Daoy (cell line): ENCODE measurements around the gene MYO3B. TPM values are rescaled to one million over a fixed set of nuclear protein-coding genes. Genes with fewer than 3 reads are reported as not detected.

ENCODE experiments used
- DNase-seq: peaks from one replicate; pipeline ENCODE4 v3.0.0-alpha.2; 2015; ENCODE audit warnings: low read depth
- total RNA-seq: library from RNA; depleted of rRNA; stranded (reverse); fragments of >200 nt; shearing (Covaris generic); gene quantifications from 2 replicates; pipeline ENCODE4 v1.2.3, GENCODE V29; 2014

MYO3B gene
- total RNA-seq, 1 experiment from 2014 or later = not detected

DNA sequence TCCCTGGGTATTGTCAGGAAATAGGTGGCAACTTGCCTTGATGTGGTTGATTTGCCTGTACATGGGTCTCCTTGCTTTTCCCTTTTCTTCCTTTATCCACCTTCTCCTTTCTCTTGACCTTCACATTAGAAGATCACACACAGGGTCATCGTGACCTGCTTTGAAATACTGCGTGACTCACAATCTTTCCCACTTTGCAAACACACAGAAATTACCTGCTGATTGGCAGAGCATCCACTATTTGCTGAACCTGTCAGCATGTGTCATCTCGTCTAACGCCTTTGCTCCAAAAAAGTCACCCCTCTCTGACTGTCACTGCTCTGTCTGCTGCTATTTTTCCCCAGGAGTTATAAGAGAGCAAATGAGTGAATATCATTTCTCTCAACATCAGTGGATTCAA is 60.8 kb downstream of the MYO3B start:
- no peak for DNase-seq

DNA sequence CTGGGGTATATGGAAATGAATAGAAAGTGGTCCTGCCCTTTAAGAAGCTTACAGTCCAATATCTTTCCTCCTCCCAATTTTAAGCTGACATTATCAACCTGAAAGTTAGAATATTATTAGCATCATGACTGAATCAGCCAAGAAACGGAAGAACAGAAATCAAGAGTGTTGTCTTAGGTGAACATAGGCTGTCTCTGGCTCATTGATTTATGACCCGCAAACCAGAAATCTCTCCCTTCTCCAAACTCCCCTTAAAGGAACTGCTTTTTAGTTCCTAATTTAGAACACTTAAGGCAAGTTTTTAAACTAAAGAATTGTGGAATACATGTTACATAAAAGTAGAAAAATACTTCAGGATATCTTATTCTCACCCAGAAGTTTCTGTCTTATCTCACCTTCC is 62.7 kb downstream of the MYO3B start:
- no peak for DNase-seq

DNA sequence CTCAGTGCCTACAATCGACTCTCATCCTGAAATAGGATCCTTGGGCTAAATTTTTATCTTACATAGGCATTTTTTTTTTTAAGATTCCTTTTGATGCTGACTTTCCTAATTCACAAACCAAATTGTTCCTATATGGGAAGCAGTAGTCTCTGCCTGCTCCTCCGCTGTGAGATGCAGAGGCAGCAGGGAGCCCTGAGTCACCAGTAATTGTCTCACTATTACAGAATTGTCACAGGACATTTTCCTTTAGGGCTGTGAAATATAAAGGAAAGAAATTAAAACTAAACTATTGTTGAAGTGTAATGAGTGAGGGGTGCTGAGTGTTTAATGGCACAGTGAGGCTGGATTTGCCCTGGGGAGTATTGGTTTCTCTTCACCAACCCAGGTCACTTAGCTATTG is 63.8 kb downstream of the MYO3B start:
- DNase-seq = no peak

DNA sequence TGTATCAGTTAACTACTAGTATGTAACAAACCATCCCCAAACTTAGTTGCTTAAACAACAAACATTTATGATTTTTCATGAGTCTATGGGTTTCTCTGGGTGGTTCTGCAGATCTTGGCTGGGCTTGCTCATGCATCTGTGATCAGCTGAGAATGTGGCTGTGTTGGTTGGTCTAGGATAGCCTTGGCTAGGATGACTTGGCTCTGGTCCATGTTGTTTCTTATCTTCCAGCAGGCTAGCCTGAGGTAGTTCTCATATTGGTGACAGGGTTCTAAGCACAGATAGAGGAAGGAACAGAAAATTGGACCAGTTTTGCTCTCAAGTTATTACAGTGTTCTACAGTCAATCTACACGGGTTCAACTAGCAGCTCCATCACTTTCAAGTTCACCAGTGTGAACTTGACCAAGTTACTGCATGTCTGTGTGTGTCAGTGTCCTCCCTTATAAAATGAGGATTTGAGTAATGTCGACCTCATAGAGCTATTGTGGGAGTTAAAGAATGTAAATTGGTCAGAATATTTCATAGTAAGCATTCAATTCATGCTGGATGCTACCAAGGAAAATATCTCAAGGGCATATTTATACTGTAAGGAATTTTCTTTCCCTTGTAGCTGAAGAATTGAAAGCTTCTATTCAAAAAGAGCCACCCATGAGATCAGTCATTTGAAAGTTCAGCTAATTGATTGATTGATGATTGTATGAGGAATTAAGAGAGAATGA is 65.3 kb downstream of the MYO3B start:
- no peak for DNase-seq

DNA sequence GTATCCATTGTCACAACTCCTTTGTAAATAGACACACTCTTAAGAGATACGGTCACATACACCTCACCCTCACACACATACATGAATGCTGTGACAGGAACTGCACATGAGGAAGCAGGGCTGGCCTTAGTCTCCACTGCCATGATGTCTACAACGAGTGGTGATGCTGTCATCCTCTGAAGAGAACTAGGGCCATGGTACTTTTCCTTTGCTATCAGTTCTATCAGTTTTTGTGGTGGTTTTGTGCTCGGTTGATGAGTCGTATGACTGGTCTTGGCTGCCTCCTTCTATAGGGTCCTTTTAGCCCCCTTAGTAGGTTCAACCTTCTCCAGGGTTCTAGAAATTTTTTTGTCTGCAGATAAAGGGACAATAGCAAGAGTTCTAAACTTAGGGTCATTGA is 66.0 kb downstream of the MYO3B start:
- DNase-seq = no peak

DNA sequence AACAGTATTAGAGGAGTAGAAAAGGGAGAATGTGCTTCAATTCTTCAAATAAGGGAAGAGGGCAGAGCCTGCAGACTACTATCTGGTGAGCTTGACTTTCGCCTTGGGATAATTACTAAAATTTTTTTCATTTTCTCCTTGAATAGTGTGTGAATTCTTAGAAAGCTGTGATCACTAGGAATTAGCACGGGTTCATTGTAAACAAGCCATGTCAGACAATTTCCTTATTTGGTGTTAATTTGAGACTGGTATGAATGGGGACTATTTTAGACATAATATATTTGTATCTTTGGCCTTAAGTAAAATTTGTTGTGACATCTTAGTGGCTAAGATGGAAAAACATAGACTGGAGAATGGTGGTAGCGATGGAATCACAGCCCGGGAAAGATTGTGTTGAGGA is 66.6 kb downstream of the MYO3B start:
- no peak for DNase-seq

DNA sequence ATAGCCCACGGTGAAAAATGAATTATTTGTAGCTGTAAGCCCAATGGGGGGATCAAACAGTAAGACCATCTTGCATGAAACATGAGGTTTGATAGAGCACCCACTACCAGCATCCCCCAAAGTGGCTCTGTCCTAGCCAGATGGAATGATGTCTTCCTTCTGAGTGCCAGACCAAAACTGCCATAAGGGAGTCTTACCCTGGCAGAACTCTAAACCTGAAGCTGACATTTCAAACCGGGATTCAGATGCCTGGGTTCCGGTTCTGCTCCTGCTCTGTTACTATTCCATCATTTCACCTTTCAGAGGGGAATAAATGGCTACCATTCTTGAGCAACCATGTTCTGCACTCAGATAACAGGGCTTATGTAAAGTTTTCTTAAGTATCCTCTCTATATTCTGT is 67.4 kb downstream of the MYO3B start:
- no peak for DNase-seq

GRCh38 chr2:170247333-170247732 is 69.4 kb downstream of the MYO3B start:
- DNase-seq = no peak

DNA sequence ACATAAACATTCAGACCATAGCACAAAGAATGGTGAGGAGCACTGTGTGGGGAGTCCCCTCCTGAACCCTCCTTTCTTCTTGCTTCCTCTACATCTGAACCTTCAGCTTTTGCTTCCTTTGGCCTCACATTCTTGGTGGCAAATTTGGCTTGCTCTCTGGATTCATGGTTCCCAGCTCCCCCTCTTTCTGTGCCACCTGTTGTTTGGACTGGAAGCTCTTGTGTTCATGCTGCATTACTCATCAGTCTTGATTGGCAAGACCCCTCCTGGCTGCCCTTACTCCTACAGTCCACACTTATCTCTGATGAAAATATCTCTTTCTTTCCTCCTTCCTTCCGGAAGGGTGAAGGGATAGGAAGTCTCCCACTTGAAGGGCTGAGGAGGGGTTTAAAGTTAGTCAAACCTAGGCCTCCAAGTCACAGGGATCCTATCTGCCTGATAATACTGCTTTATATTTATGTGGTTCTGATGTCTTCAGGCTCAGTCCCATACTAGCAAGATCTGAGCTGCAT is 70.0 kb downstream of the MYO3B start:
- DNase-seq = no peak

DNA sequence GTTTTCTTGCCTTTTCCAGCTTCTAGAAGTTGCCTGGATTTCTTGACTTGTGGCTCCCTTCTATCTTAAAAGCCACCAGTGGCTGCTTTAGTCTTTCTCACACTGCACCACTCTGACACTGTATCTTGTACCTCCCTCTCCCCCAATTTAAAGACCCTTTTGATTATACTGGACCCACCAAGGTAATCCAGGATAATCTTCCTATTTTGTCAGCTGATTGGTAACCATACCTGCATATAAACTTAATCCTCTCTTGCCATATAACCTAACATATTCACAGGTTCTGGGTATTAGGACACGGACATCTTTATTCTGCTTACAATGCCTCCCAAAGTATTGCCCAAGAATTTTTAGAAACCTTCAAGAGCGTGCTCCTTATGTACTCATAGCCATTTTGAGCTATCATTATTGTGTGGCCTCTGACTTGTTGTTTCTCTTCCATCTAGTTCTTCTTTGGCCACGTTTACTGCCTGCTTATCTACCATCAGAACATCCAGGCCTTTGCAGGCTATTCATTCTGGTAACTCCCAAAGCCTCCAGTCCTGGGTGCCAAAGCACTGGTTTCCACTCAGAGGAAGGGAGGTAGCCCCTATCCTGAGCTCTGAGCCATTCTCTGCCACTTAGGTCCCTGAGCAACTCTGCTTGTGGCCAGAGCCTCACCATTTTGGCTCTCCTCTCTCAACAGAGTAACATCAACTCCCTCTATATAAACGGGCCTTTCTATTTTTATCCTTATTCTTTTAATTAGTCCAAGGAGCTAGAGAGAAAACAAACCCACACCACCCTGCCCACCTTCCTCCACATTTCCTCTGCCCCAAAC is 70.8 kb downstream of the MYO3B start:
- DNase-seq = no peak

DNA sequence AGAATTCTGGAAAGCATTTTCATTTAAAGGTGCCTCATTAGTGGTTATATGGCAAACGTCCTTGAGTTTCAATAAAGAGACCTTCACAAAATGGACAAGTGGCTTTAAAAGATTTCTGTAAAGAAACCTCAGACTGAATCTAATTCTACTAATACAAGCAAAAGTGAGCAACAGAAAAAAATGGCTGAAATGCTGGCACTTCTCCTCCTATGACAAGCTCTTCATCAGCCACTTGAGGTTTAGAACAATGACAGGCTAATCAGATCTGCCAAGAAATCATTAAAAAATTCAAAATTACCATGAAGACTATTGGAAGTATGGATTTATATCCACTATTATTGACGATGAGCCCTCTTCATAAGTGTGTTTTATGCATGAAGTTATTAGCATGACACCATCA is 71.8 kb downstream of the MYO3B start:
- DNase-seq = no peak

GRCh38 chr2:170250584-170250983 is 72.6 kb downstream of the MYO3B start:
- no peak for DNase-seq

GRCh38 chr2:170252414-170252813 is 74.5 kb downstream of the MYO3B start:
- DNase-seq = no peak

GRCh38 chr2:170253721-170254230 is 75.8 kb downstream of the MYO3B start:
- DNase-seq = no peak

GRCh38 chr2:170254293-170254732 is 76.4 kb downstream of the MYO3B start:
- no peak for DNase-seq

DNA sequence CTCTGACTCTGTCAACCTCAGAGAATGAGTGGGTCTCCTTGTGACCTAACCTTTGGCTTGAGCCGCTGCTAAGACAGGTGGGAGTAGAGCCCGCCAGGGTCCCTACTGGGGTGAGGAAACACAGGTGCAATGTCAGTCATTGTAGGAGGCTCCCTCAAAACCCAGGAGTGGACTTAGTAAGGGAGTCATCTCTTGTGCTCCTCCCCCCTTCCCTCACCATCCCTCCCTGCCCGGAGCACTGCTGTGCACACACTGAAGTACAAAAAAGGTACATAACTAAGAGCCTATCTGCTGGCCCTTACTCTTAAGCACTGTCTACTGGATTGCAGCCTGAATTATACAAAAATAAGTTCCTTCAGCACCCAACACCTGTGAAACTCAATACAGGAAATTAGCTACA is 77.2 kb downstream of the MYO3B start:
- no peak for DNase-seq

DNA sequence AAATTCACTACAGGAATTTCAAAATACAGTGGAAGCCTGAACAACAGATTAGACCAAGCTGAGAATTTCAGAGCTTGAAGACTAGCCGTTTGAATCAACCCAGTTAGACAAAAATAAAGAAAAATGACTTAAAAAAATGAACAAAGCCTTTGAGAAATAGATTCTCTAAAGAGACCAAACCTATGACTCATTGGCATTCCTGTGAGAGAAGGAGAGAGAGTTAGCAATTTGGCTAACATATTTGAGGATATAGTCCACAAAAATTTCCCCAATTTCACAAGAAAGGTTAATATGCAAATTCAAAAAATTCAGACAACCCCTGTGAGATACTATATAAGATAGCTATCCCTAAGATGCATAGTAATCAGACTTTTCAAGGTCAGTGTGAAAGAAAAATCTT is 78.0 kb downstream of the MYO3B start:
- no peak for DNase-seq

GRCh38 chr2:170258382-170258781 is 80.4 kb downstream of the MYO3B start:
- DNase-seq = no peak

GRCh38 chr2:170260188-170260587 is 82.2 kb downstream of the MYO3B start:
- DNase-seq = no peak

- DNase-seq = no peak
Measured at GRCh38 chr2:170261566-170261965, 83.6 kb downstream of the MYO3B start.

DNA sequence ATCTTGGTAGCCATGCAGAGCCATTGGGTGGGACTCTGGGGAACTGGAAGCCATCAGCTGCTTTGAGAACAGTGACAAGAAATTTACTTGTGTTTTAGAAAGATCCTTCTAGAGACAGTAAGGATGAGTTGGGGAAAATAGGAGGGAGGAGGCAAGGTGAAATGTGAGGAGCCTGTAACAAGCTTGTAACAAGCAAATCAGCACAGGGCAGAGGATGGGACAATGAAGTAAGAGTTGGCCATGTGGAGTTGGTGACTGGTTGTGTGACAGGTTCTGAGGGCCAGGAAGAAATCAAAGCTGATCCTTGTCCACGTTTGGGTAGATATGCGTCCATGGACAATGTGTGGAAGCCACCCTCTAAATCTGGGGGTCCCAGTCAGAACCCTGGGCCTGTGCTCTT is 84.4 kb downstream of the MYO3B start:
- DNase-seq = no peak

DNA sequence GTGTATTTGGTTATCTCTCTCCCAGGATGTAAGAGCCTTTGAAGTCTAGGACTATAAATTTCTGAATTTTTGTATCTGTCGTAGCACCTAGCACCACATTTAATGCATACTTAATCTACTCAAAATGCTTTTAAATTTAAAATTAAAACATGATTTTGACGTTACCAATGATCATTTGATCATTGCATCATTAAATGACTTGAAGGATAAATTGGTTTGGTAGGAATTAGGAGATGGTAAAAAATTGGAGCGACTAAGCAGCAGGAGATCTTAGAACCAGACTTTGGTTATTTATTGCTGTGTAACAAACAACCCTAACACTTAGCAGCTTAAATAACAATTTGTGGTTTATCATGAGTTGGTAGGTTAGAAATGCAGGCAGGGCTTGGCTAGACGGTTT is 84.9 kb downstream of the MYO3B start:
- no peak for DNase-seq
